Measurements from ENCODE around the gene CA9.

DNA sequence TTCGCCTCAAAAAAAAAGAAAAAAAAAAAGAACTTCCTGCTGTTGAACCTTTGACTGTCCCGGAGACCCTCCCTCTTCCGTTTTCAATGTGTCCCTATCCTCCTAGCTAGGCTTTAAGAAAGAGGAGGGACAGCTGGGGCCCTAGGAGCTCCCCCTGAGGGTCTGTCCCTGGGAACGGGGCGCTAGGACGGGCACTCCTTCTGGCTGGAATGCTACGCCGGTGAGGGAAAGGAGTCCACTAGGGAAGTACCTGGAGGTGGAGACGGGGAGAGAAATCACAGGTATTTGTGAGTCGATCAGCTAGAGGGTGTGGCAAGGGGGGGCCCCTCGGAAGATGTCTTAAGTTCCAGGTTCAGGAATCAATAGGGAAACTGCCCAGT lies 27.6 kb upstream of the CA9 start:
- TF ChIP-seq CTCF (IDR thresholded peaks at IDR 0.05; ENCODE audit: borderline replicate concordance, extremely low read depth, low read length, poor library complexity, severe bottlenecking) = no peak
- TF ChIP-seq EZH2 (IDR thresholded peaks at IDR 0.05; ENCODE audit: borderline replicate concordance, low read depth, low read length, severe bottlenecking) = no peak
